Fibroblast of pulmonary artery (primary cell): ENCODE measurements around the gene XXYLT1.

Experiments
- DNase-seq: peaks from one replicate; pipeline ENCODE4 v3.0.0-alpha.2; 2010; ENCODE audit warnings: low read depth
- H3K4me3 ChIP-seq: replicated peaks from 2 replicates; pipeline ENCODE4 v1.5.1; 2011; ENCODE audit warnings: low read depth, mild to moderate bottlenecking, control low read depth, low read length, moderate library complexity
- TF ChIP-seq, protein P1 (sequence below): IDR thresholded peaks from 2 replicates; pipeline ENCODE4 v1.5.1; 2011; ENCODE audit warnings: mild to moderate bottlenecking, control low read depth, low read length, inconsistent platforms; ENCODE audit errors: missing control alignments

Gene XXYLT1

DNA sequence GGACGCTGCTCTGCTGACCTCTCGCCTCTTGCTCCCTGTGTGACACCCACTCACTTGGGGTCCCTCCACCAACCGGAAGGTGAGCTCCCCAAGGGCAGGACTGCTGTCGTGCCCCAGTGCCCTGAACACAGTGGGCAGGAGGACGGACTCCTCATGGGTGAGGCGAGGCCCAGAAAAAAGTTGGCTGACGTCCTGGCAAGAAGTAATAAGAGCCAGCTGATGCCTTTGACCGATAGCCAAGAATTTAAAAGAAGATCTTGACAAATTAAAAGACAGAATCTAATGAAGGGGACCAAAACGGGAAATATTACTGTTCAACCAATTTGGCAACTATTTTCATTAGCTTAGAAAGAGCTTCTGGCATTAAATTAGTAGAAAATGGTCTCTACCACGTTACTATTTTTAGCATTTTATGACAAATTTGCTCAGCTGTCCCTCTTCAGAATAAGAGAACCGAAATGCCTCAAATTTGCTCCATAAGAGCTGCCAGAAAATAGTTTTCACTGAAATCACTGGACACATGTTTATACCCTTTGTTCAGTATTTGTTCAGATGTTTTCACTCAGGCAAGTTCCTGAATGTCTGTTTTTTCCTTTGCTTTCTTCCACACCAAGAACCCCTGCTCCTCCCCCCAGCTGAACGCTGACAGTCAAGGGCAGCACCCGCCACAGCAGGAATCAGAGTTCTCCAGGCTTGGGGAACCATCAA is 60.5 kb downstream of the XXYLT1 start:
- peak overlapping the region; percentile 17 for H3K4me3 ChIP-seq
- TF ChIP-seq, protein P1, sequence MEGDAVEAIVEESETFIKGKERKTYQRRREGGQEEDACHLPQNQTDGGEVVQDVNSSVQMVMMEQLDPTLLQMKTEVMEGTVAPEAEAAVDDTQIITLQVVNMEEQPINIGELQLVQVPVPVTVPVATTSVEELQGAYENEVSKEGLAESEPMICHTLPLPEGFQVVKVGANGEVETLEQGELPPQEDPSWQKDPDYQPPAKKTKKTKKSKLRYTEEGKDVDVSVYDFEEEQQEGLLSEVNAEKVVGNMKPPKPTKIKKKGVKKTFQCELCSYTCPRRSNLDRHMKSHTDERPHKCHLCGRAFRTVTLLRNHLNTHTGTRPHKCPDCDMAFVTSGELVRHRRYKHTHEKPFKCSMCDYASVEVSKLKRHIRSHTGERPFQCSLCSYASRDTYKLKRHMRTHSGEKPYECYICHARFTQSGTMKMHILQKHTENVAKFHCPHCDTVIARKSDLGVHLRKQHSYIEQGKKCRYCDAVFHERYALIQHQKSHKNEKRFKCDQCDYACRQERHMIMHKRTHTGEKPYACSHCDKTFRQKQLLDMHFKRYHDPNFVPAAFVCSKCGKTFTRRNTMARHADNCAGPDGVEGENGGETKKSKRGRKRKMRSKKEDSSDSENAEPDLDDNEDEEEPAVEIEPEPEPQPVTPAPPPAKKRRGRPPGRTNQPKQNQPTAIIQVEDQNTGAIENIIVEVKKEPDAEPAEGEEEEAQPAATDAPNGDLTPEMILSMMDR = no peak
- peak; percentile 91 for DNase-seq

DNA sequence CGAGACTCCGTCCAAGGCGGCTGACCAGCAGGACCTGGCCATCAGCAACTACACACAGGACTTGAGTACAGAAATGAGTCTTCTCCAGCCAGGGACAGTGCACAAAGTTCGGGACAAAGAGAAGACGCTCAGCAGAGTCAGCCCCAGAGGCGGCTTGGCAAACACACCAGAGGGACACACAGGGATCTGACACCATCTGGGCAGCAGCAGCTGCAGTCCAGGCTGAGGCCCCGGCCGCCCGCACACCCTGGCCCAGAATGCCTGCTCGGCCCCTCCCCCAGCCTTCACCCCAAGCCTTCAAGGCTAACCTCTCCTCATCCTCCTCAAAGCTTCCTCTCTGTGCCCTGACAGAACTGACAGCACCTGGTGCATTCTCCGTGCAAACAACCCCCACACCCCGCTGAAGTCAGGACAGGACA is 61.1 kb downstream of the XXYLT1 start:
- peak; percentile 46 for DNase-seq
- TF ChIP-seq, protein P1 = no peak
- peak overlapping the region; percentile 17 for H3K4me3 ChIP-seq

DNA sequence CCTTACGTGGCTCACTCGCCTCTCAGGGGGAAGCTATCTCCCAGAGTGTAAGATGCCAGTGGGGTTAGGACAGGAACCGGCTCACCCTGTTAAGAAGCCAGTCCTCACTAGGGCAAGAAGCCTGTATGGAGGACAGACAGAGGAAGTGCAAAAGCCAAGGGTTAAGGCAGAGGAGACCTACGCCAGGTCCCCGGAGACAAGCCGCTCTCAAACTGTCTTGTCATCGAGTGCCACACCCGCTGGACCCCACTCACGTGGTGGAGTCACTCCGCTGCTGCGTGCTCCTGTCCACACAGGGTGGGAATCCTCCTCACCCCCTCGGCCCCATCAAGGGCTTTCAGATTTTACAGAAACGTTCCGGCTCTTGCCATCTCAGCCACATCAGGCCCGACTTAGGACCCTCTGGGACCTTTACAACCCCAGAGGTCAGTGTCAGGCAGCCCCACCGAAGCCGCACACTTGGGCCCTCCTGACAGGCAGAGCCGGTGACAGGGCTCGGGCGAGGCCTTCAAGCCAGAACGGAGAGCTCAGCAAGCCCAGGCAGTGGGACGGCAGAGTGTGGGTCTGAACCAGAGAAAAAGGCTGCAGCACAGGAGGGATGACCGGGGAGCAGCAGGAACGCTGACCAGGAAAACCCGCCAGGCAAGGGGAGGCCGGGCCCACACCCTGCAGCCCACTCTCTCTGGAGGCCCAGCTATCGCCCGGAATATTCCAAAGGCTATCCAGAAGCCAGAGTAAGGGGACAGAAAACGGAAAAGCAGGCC is 61.7 kb downstream of the XXYLT1 start:
- TF ChIP-seq, protein P1 = no peak
- H3K4me3 ChIP-seq = no peak overlapping the region
- DNase-seq = peak; percentile 29

DNA sequence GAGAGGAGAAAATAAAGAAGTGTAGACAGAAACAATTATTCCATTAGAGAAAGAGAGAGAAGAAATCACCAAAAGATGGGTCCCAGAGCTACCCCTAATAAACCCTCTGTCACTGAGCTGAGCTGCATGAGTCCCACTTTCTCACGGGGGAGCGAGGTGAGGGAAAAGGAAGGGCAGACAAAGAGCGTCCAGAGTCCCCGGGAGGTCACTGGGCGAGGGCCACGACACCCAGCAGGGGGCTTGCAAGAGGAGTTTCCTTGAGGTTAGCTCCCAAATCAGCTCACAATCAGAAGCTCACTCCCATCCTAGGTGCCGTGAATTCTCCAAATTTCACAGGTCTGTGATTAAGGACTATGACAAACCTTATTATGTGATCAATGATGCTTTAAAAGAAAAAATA is 62.3 kb downstream of the XXYLT1 start:
- TF ChIP-seq, protein P1 = no peak
- no peak overlapping the region for H3K4me3 ChIP-seq
- DNase-seq = no peak

DNA sequence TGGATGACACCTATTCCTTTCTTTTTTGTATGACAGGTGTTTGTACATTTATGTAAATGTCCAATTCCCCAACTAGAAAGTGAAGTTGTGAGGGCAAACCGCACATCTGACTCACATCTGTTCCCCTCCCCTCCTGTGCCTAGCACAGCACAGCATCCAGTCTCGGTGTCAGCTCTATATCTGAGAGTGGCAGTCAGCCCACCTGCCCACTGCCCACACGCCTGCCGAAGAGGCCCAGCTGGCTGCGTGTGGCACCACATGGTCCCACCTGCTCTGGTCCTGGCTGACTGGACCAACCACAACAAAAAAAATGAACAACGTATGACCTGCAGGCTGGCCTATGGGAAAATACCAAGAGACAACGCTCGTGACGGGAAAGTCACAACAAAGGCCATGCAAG is 62.8 kb downstream of the XXYLT1 start:
- TF ChIP-seq, protein P1 = no peak
- no peak for DNase-seq
- no peak overlapping the region for H3K4me3 ChIP-seq

DNA sequence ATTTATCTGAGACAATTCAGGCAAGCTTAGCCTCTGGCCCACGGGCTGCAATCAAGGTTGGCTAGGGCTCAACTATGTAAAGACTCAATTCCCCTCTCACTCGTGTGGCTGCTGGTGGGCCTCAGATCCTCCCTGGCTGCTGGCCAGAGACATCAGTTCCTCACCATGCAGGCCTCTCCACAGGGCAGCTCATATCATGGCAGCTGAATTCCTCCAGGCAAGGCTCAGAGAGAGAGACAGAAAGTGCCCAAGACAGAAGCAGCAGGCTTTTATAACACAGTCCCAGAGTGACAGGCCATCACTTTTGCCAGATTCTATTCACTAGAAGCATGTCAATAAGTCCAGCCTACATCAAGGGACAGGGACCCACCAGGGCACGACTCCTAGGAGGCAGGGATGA is 63.2 kb downstream of the XXYLT1 start:
- DNase-seq = peak; percentile 52
- TF ChIP-seq, protein P1 = no peak
- no peak overlapping the region for H3K4me3 ChIP-seq

DNA sequence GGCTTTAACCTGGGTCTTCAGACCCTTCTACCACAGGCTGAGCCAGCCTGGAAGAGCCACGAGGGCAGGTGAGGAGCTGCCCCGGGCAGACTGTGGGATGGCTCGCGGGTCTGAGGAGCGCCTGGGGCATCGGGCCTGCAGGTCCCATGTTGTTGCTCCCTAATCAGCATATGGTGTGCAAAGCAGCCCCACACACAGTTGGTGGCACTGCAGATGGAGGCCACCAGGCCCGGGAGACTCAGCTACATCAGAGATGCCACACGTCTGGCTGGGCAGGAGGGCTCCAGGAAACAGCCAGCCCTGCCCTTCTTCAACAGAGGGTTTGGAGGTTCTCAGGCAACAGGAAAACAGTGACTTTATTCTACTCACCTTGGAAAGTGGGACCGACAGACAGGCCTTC is 63.9 kb downstream of the XXYLT1 start:
- H3K4me3 ChIP-seq = no peak overlapping the region
- TF ChIP-seq, protein P1 = no peak
- no peak for DNase-seq
